Posterior vena cava (tissue), 2 donors: ENCODE results near the gene AGK. TPM values are rescaled to one million over a fixed set of nuclear protein-coding genes. Genes with fewer than 3 reads are reported as not detected.
"Not testable (repeated sequence)": the region's sequence is repeated elsewhere in the genome, so short reads cannot be mapped to it uniquely, and the experiment has no call there.

ENCODE experiments used
- DNase-seq: peaks from one replicate; pipeline ENCODE4 v3.0.0-alpha.2; 2020; ENCODE audit warnings: low spot score
- intact Hi-C, 2 donors: fragments of 100-400 bp; cut with DNase I; formaldehyde crosslinking; loops; one replicate each; pipeline versions ENCODE4 v1.14.1 to v1.14.2; 2022 to 2023
- total RNA-seq, 2 donors: library from RNA; stranded (reverse); fragmentation: NEBNext Ultra II Directional; extraction: Animal tissue kit (Norgen Biotek cat#: 25700); gene quantifications; one replicate each; pipeline ENCODE4 v1.2.1, GENCODE V29; 2021
- donor health status: DM: yes; HTN: yes; CAD: no.
- donor health status: DM: yes; HTN: yes; CAD: no.

Gene AGK
- total RNA-seq, 2 donors from 2014 or later = 21.2 to 21.6 TPM

GRCh38 chr7:141579953-141580352, 28.7 kb downstream of the AGK start:
- DNase-seq, intact Hi-C loops: not testable (repeated sequence)

- DNase-seq, intact Hi-C loops: not testable (repeated sequence)
These were observed 30.9 kb downstream of the AGK start for GRCh38 chr7:141582063-141582462.

- DNase-seq = no peak
- intact Hi-C loops = no loop called here
These were observed 33.7 kb downstream of the AGK start for GRCh38 chr7:141584935-141585334.

GRCh38 chr7:141585592-141586510, 34.6 kb downstream of the AGK start:
- intact Hi-C loops = no loop called here
- DNase-seq = no peak

GRCh38 chr7:141586878-141587277, 35.7 kb downstream of the AGK start:
- intact Hi-C loops = no loop called here
- DNase-seq = no peak

- DNase-seq = no peak
- intact Hi-C loops = no loop called here
These were observed 36.1 kb downstream of the AGK start for GRCh38 chr7:141587304-141587703.

GRCh38 chr7:141588912-141589311, 37.7 kb downstream of the AGK start:
- intact Hi-C loops = no loop called here
- DNase-seq = no peak

GRCh38 chr7:141590071-141590470, 38.9 kb downstream of the AGK start:
- DNase-seq = no peak
- intact Hi-C loops = no loop called here

- intact Hi-C loops = no loop called here
- DNase-seq = no peak
These were observed 39.5 kb downstream of the AGK start for GRCh38 chr7:141590666-141591065.

- intact Hi-C loops = no loop called here
- DNase-seq = no peak
These were observed 41.9 kb downstream of the AGK start for GRCh38 chr7:141593134-141593533.

GRCh38 chr7:141597966-141598365, 46.8 kb downstream of the AGK start:
- intact Hi-C loops = no loop called here
- DNase-seq = no peak

GRCh38 chr7:141598408-141598807, 47.2 kb downstream of the AGK start:
- no peak for DNase-seq
- intact Hi-C loops = no loop called here

GRCh38 chr7:141600168-141601006, 49.2 kb downstream of the AGK start:
- intact Hi-C loops = no loop called here
- DNase-seq = no peak

- DNase-seq = no peak
- intact Hi-C loops = no loop called here
These were observed 58.4 kb downstream of the AGK start for GRCh38 chr7:141609576-141609975.

- intact Hi-C loops = no loop called here
- no peak for DNase-seq
These were observed 59.5 kb downstream of the AGK start for GRCh38 chr7:141610671-141611070.

- intact Hi-C loops = no loop called here
- no peak for DNase-seq
These were observed 61.7 kb downstream of the AGK start for GRCh38 chr7:141612861-141613260.

- no peak for DNase-seq
- intact Hi-C loops = no loop called here
These were observed 66.1 kb downstream of the AGK start for GRCh38 chr7:141617280-141617679.

GRCh38 chr7:141619745-141620144, 68.5 kb downstream of the AGK start:
- intact Hi-C loops = no loop called here
- no peak for DNase-seq

- DNase-seq = no peak
- intact Hi-C loops = no loop called here
These were observed 73.6 kb downstream of the AGK start for GRCh38 chr7:141624763-141625162.

- DNase-seq = no peak
- intact Hi-C loops = no loop called here
These were observed 79.4 kb downstream of the AGK start for GRCh38 chr7:141630621-141631020.
